HG02840 (cell line): ENCODE data around the gene SEC22C.

Experiments
- ATAC-seq: cut with Tn5 transposase; IDR thresholded peaks from one replicate; pipeline ENCODE4 v1.9.1; 2021; ENCODE audit warnings: mild to moderate bottlenecking, moderate library complexity, moderate number of reproducible peaks; ENCODE audit not compliant: unreplicated experiment, low FRiP score

Gene SEC22C

GRCh38 chr3:42539871-42540714, 41.7 kb downstream of the SEC22C start:
- no peak for ATAC-seq

GRCh38 chr3:42537350-42537749, 44.4 kb downstream of the SEC22C start:
- ATAC-seq, result no peak

DNA sequence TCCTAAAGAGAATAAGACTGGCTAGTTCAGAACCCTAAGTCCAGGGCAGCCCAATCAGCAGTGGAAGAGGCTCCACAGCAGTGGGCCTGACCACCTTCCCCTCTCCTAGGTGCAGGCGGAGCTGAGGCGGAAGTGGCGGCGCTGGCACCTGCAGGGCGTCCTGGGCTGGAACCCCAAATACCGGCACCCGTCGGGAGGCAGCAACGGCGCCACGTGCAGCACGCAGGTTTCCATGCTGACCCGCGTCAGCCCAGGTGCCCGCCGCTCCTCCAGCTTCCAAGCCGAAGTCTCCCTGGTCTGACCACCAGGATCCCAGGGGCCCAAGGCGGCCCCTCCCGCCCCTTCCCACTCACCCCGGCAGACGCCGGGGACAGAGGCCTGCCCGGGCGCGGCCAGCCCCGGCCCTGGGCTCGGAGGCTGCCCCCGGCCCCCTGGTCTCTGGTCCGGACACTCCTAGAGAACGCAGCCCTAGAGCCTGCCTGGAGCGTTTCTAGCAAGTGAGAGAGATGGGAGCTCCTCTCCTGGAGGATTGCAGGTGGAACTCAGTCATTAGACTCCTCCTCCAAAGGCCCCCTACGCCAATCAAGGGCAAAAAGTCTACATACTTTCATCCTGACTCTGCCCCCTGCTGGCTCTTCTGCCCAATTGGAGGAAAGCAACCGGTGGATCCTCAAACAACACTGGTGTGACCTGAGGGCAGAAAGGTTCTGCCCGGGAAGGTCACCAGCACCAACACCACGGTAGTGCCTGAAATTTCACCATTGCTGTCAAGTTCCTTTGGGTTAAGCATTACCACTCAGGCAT, 45.6 kb downstream of the SEC22C start:
- no peak for ATAC-seq

DNA sequence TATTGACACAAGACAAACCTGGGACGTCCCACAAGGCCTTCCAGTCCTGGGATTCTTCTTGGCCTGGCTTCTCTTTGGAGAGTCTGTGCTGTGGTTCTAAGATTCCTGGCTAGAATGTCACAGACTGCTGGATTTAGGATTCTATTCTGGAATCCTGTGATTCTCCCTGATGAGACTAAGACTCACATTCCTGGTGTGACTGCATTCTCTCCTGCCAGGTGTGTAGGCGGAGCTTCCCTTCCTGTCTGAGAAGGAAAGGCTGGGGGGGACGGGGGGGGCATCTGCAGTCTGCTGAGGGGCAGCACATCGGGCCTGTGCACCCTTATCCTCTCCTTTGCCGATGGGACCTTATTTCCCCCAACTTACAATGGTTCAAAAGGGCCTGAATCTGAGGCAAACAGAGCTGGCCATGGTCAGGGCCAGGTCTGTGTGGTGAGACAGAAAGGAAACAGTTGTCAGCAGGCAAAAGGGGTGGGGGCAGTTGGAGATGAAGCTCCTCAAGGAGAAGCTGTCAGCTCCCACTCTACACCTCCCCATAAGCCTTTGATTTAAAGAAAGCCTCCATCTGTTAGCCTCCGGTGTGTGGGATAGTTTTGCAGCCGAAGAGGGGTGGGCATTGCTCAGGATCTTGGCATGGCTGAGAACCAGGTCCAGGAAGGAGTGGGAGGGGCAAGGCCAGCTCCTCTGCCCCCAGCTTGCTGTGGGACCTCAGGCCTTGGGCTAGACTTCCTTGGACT, 48.4 kb downstream of the SEC22C start:
- ATAC-seq, result no peak

DNA sequence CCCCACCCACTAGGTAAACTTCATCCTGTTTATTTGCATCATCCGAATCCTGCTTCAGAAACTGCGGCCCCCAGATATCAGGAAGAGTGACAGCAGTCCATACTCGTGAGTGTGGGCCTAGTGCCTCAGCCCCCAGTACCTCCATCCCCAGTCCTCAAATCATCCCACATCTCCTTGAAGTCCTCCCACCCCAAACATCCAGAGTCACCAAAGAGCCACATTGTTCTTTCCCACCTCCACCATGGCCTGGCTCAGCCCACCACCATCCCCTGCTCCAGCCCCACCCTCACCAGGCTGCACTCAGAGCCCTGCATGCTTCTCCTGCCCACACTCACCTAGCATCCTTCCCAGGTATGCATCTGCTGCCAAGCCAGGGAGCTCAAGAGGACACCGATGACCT, 49.5 kb downstream of the SEC22C start:
- ATAC-seq, result no peak

GRCh38 chr3:42531470-42531869, 50.3 kb downstream of the SEC22C start:
- no peak for ATAC-seq

- no peak for ATAC-seq
These were observed 51.7 kb downstream of the SEC22C start for GRCh38 chr3:42530073-42530472.

- ATAC-seq, result no peak
These were observed 52.3 kb downstream of the SEC22C start for GRCh38 chr3:42529468-42529867.

DNA sequence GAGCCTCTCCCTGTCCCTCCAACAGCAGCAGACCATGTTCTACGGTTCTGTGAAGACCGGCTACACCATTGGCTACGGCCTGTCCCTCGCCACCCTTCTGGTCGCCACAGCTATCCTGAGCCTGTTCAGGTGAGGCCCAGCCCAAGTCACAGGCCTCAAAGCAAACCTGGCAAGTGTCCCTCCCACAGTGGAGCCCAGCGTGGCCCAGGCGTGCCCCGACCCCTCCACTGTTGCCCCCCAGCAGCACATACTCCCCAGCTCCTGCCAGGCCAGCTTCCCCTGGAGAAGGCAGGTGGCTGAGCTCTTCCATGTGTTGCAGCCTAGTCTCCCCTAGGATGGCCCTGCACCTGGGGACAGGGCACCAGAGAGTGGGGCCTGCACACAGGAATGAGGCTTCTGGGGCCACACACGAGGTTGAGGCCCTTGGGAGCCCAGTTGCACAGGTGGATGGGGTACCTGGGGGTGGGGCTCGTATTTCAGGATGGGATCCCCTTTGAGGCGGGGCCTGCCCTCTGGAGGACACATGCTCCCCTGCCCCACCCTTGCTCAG, 54.3 kb downstream of the SEC22C start:
- ATAC-seq, result no peak

DNA sequence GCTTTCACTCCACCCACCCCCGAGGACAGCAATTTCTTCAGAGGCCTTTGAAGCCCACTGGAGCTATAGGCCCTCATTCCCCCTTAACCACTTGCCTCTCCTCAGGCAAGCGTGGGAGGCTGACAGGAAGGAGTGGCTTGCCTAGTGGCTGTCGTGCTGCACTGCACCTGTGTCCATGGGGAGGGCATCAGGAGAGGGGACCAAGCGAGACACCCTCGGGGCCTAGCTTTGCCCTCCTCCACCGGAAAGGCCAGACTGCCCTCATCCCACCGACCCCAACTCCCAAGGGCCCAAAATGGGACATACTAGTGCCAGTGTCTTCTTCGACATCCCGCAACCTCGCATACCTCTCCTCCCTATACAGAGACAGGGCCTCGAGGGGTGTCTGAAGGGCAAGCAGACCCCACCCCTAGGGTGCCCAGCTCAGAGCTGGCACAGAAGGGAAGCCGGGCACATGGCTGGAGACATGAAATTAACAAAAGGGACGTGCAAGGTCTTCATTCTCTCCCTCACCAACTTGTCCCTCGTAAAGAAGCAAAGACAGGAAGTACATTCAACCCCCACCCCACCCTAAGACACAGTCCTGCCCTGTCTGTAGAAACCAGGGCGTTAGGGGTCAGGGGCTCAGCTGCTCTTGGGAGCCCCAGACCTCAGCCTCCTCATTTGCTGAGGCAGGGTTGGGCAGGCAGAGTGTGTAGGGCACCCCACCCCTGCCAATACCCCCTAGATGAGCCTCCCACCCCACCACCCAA, 55.0 kb downstream of the SEC22C start:
- no peak for ATAC-seq

GRCh38 chr3:42525736-42526345, 55.9 kb downstream of the SEC22C start:
- ATAC-seq, result no peak

DNA sequence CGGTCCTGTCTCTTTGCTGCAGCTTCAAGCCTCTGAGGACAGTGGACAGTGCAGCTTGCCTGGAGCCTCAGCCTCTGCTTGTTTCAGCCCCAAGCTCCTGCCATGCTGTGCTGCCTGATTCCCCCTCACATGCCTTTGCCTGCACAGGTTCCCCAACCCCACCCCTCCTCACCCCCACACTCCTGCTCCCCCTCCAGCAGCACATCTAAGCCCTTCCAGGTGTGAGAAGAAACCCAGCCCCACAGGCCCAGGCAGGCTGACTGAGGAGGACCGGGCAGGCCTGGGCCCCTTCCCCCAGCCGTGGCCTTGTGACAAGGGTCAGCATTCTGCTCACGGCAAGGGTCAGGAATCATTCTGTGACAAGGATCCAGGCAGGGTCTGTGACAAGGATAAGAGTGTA, 56.6 kb downstream of the SEC22C start:
- ATAC-seq, result no peak

DNA sequence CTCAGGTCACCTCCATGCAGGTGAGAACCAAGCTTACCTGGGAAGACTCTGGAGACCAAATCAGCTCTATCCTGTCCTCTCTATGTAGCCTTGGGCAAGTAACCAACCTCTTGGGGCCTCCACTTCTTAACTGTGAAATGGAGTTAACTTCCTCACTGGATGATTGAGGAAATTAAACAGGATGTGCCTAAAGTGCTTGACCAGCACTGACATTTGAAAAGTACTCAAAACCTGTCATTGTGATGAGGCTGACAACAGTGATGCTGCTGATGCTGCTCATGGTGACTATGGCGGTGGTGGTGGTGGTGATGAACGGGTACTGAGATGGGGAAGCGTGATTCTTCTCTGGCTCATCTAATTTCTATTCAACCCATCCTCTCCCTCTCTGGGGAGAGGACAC, 57.0 kb downstream of the SEC22C start:
- no peak for ATAC-seq

DNA sequence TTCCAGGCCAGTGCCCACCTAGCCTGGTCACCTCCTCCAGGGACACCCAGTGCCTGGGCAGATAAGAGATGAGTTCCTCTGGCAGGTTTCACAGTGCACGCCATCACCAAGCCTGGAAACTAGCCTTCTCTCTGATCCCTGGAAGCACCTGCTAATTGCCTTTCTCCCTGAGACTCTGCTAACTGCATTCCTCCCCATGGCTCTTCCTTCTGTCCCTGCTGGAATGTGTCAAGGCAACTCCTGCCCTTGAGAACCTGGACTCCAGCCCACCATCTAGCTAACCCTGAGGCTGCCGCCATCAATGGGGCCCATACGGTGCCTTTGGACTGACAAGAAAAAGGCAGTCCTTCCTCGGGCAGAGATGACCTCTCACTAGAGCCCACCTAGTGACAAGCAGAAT, 60.9 kb downstream of the SEC22C start:
- ATAC-seq, result no peak

DNA sequence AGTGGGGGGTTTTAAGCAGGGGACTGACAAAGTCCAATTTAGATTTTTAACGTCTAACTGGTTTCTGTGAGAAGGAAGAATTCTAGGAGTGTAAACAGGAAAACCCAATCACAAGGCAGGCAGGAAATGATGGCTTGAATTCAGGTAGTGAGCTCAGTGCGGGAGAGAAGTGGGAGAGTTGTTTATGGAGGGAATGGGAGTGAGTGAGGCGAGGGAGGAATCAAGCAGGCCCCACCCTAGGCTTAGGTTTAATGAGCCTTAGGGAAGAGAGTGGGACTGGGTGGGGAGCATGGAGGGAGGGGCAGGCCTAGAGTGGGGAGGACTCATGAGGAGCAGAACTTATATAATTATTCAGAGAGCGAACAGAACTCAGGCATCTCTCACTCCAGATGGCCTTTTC, 61.4 kb downstream of the SEC22C start:
- ATAC-seq, result no peak

DNA sequence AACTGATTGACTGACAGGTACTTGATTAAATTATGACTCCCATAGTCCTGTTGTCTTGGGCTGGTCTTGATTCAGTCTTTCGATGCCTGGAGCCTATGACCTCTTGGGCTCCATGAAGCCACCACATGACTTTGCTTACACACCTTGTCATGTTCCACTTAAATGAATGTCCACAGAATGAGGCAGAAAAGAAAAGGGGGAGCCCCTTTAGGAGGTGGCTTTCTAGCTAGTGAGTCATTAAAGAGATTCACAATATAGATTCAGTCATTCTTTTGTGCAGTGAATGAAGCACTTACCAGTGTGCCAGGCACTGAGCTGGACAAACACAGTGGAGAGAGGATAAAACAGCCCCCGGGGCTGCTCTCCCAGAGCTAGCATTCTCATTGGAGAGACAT, 62.2 kb downstream of the SEC22C start:
- no peak for ATAC-seq

GRCh38 chr3:42518800-42519567, 62.8 kb downstream of the SEC22C start:
- ATAC-seq, result no peak

GRCh38 chr3:42517117-42517516, 64.7 kb downstream of the SEC22C start:
- ATAC-seq, result no peak

DNA sequence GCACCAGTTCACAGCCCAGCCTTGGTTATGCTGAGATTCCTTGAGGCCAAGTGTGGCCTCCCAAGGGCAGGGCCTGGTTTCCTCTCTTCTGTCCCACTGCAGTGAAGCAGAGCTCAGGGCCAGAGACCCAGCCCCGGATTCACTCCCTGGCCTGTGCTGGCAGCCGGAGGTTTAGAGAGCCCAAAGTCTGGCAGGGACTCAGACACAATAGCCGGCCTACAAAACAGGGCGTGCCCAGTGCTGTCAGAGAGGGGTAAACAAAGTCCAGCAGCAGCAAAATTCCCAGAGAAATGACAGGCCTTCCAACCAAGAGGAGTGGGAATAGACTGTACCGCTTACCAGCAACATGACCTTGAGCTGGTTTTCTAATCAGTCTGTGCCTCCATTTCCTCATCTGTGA, 65.3 kb downstream of the SEC22C start:
- no peak for ATAC-seq
